SKM-1 treated with dmso at 0.1 percent for 144 hours (cell line): ENCODE results near the gene CNDP1.
A peak's percentile ranks its signal among the peaks of the same experiment; 100 is the strongest.

Source experiments
- DNase-seq: peaks from one replicate; lab custom pipeline; 2025; ENCODE audit not compliant: unreplicated experiment; lab: John Stamatoyannopoulos, UW

Gene CNDP1

GRCh38 chr18:74623047-74623816 is 88.9 kb downstream of the CNDP1 start:
- DNase-seq, result no peak

- DNase-seq, result no peak
Observed at GRCh38 chr18:74624466-74624865, 90.2 kb downstream of the CNDP1 start.

GRCh38 chr18:74625157-74625556 is 90.9 kb downstream of the CNDP1 start:
- no peak for DNase-seq

GRCh38 chr18:74626049-74626874 is 92.0 kb downstream of the CNDP1 start:
- no peak for DNase-seq

GRCh38 chr18:74630804-74631203 is 96.5 kb downstream of the CNDP1 start:
- DNase-seq, result no peak

GRCh38 chr18:74631212-74631611 is 96.9 kb downstream of the CNDP1 start:
- no peak for DNase-seq

DNA sequence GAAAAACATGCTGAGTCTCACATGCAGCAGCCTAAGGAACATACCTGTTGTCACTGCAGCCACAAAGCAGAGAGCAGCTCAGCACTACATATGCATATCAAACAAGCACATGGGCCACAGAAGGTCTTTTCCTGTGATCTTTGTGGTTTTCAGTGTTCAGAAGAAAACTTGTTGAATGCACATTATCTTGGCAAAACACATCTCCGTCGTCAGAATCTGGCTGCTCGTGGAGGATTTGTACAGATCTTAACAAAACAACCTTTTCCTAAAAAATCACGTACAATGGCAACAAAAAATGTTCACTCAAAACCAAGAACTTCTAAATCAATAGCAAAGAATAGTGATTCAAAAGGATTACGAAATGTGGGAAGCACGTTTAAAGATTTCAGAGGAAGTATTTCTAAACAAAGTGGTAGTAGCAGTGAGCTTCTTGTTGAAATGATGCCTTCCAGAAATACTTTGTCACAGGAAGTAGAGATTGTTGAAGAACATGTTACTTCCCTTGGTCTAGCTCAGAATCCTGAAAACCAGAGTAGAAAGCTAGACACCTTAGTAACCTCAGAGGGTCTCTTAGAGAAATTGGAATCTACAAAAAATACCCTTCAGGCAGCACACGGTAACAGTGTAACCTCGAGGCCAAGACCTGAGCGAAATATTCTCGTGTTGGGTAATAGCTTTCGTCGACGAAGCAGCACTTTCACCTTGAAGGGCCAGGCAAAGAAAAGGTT is 97.5 kb downstream of the CNDP1 start:
- DNase-seq, result peak; percentile 65

DNA sequence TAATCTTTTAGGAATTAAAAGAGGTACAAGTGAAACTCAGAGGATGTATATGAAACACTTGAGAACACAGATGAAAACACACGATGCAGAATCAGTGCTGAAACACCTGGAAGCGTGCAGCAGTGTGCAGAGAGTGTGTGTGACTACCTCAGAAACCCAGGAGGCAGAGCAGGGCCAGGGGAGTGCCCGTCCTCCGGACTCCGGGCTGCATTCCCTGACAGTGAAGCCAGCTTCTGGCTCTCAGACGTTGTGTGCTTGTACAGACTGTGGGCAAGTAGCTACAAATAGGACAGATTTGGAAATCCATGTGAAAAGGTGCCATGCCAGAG is 98.0 kb downstream of the CNDP1 start:
- DNase-seq, result no peak

DNA sequence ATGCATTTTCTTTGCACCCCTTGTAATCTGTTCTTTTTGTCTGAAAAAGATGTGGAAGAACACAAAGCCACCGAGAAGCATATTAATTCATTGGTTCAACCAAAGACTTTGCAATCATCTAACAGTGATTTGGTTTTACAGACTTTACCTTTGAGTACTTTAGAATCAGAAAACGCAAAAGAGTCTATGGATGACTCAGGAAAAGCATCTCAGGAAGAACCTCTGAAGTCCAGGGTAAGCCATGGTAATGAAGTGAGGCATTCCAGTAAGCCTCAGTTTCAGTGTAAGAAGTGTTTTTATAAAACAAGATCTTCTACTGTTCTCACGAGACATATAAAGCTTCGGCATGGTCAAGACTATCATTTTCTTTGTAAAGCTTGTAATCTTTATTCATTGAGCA is 98.6 kb downstream of the CNDP1 start:
- no peak for DNase-seq

- DNase-seq, result no peak
Observed at GRCh38 chr18:74633652-74634352, 99.5 kb downstream of the CNDP1 start.

GRCh38 chr18:74635224-74635975 is 101.1 kb downstream of the CNDP1 start:
- no peak for DNase-seq
